Endothelial cell of umbilical vein (primary cell): ENCODE measurements around the gene JHY. TPM values are rescaled to one million over a fixed set of nuclear protein-coding genes. Genes with fewer than 3 reads are reported as not detected.
A peak's percentile ranks its signal among the peaks of the same experiment; 100 is the strongest.

Experiments used
- Bru-seq: library from RNA; stranded (reverse); fragments of 400-500 nt; gene quantifications from one replicate; lab custom pipeline; 2021; lab: Mats Ljungman, UMichigan
- BruChase-seq, 2 experiments: library from RNA; stranded (reverse); fragments of 400-500 nt; gene quantifications; one replicate each; lab custom pipeline; 2021; lab: Mats Ljungman, UMichigan
- BruUV-seq: library from RNA; stranded (reverse); fragments of 400-500 nt; replicated peaks from 2 replicates; lab custom pipeline; 2021; lab: Mats Ljungman, UMichigan
- CTCF ChIA-PET: fragments of 300-600, 350-600 bp; sonication (Branson Sonifier 250); formaldehyde crosslinking; loops from one replicate; lab custom pipeline; 2021; ENCODE audit warnings: antibody characterized with exemption, inconsistent platforms; lab: Charles Lee
- POLR2A ChIA-PET: fragments of 300-600, 350-600 bp; sonication (Branson Sonifier 250); formaldehyde crosslinking; loops from one replicate; lab custom pipeline; 2021; ENCODE audit warnings: antibody characterized with exemption, inconsistent platforms; lab: Charles Lee
- DNase-seq: peaks from one replicate; pipeline ENCODE4 v3.0.0-alpha.2; 2011; ENCODE audit warnings: low read depth, low spot score
- FAIRE-seq: peaks from 2 replicates; lab custom pipeline; 2011; peaks lifted over from hg19 to GRCh38; lab: Jason Lieb, UNC
- H2AFZ ChIP-seq: 2 replicates; pipeline ENCODE4 v1.6.0; 2012; ENCODE audit warnings: low read depth, low read length, control low read depth, inconsistent platforms
- H3K27ac ChIP-seq: 2 replicates; pipeline ENCODE4 v1.5.1; 2011; ENCODE audit warnings: low read depth, mild to moderate bottlenecking, control low read depth, low read length, moderate library complexity; ENCODE audit not compliant: insufficient read depth
- H3K27me3 ChIP-seq, 2 experiments: 2 replicates each; pipeline versions ENCODE4 v1.6.0 to v1.6.1; 2011; ENCODE audit warnings: low read length in 2 of 2, mixed read lengths in 1 of 2; ENCODE audit not compliant: control insufficient read depth in 2 of 2, insufficient read depth in 2 of 2
- H3K36me3 ChIP-seq, 2 experiments: 2 replicates in 1 of 2; 3 replicates in 1 of 2; pipeline ENCODE4 v1.5.1; 2011; ENCODE audit warnings: low read length in 2 of 2, mild to moderate bottlenecking in 1 of 2, moderate library complexity in 1 of 2; ENCODE audit not compliant: control insufficient read depth in 2 of 2, insufficient read depth in 2 of 2; ENCODE audit errors: extremely low read depth in 1 of 2
- H3K4me1 ChIP-seq: 3 replicates; pipeline ENCODE4 v1.5.1; 2011; ENCODE audit warnings: mild to moderate bottlenecking, low read length; ENCODE audit not compliant: control insufficient read depth, insufficient read depth; ENCODE audit errors: extremely low read depth
- H3K4me2 ChIP-seq: 2 replicates; pipeline ENCODE4 v1.6.1; 2011; ENCODE audit warnings: low read length, control low read depth, mixed read lengths; ENCODE audit not compliant: insufficient read depth
- H3K4me3 ChIP-seq, 3 experiments: fragments of 200-600 bp in 1 of 3; sonication (generic), shearing (Covaris generic) in 1 of 3; replicated peaks in 1 of 3; 2 replicates each; pipeline ENCODE4 v1.5.1; 2011 to 2016; ENCODE audit warnings: control low read depth in 3 of 3, low read length in 3 of 3, mild to moderate bottlenecking in 2 of 3, inconsistent platforms in 1 of 3, low read depth in 1 of 3, moderate library complexity in 1 of 3; ENCODE audit not compliant: insufficient read depth in 1 of 3
- H3K79me2 ChIP-seq: 2 replicates; pipeline ENCODE4 v1.6.0; 2012; ENCODE audit warnings: low read length, inconsistent platforms; ENCODE audit not compliant: control insufficient read depth, insufficient read depth
- H3K9ac ChIP-seq: replicated peaks from 2 replicates; pipeline ENCODE3; 2011; ENCODE audit warnings: low read length, control low read depth; ENCODE audit not compliant: insufficient read depth; ENCODE audit errors: extremely low read depth
- H3K9me1 ChIP-seq: replicated peaks from 3 replicates; pipeline ENCODE4 v1.6.0; 2011; ENCODE audit warnings: mild to moderate bottlenecking, low read length; ENCODE audit not compliant: control insufficient read depth, insufficient read depth; ENCODE audit errors: extremely low read depth
- H3K9me3 ChIP-seq: replicated peaks from 2 replicates; pipeline ENCODE4 v1.5.1; 2012; ENCODE audit warnings: low read length, inconsistent platforms; ENCODE audit not compliant: control insufficient read depth, insufficient read depth
- H4K20me1 ChIP-seq: replicated peaks from 2 replicates; pipeline ENCODE3; 2011; ENCODE audit warnings: mild to moderate bottlenecking, low read length; ENCODE audit not compliant: control insufficient read depth, insufficient read depth; ENCODE audit errors: extremely low read depth
- CTCF ChIP-seq, 2 donors: IDR thresholded peaks; 1 replicate in 1 of 2; 2 replicates in 1 of 2; pipeline ENCODE4 v1.5.1; 2011; ENCODE audit warnings: low read length in 2 of 2, mild to moderate bottlenecking in 2 of 2, moderate library complexity in 2 of 2, control low read depth in 1 of 2, inconsistent platforms in 1 of 2, low read depth in 1 of 2; ENCODE audit not compliant: insufficient read depth in 1 of 2; ENCODE audit errors: extremely low read depth in 1 of 2
- EZH2 ChIP-seq: IDR thresholded peaks from 2 replicates; pipeline ENCODE4 v1.6.1; 2012; ENCODE audit warnings: borderline replicate concordance, low read depth, mild to moderate bottlenecking, moderate library complexity, low read length, inconsistent platforms; ENCODE audit not compliant: severe bottlenecking
- FOS ChIP-seq: IDR thresholded peaks from 2 replicates; pipeline ENCODE4 v1.6.1; 2011; ENCODE audit warnings: mild to moderate bottlenecking, low read length, moderate library complexity, borderline replicate concordance; ENCODE audit not compliant: insufficient read depth
- GATA2 ChIP-seq: IDR thresholded peaks from 2 replicates; pipeline ENCODE4 v1.7.0; 2011; ENCODE audit warnings: low read depth, mild to moderate bottlenecking, moderate library complexity, mixed read lengths, low read length; ENCODE audit not compliant: insufficient read length, insufficient read depth
- JUN ChIP-seq: IDR thresholded peaks from 2 replicates; pipeline ENCODE4 v1.6.1; 2011; ENCODE audit warnings: borderline replicate concordance, low read depth; ENCODE audit not compliant: insufficient read length, insufficient read depth
- MYC ChIP-seq: IDR thresholded peaks from one replicate; pipeline ENCODE4 v1.6.1; 2011; ENCODE audit warnings: mild to moderate bottlenecking, low read depth, low read length
- POLR2A ChIP-seq: IDR thresholded peaks from 2 replicates; pipeline ENCODE4 v1.6.1; 2012; ENCODE audit warnings: low read depth, mild to moderate bottlenecking, control low read depth, low read length
- POLR2AphosphoS5 ChIP-seq: IDR thresholded peaks from 2 replicates; pipeline ENCODE4 v1.6.1; 2012; ENCODE audit warnings: low read depth, mild to moderate bottlenecking, control low read depth, low read length, moderate library complexity; ENCODE audit not compliant: insufficient read depth
- dilution Hi-C: fragments of 300-500 bp; cut with MboI; formaldehyde crosslinking; loops from one replicate; pipeline ENCODE4 v1.15.0; 2019; ENCODE audit warnings: low sequenced_read_pairs; ENCODE audit not compliant: extremely low pct_ligation_motif_present
- intact Hi-C: fragments of 100-400 bp; cut with micrococcal nuclease; formaldehyde crosslinking; loops from one replicate; pipeline ENCODE4 v1.10.0; 2022
- long read RNA-seq: library from polyadenylated mRNA; stranded (forward); transcript quantifications from one replicate; pipeline ENCODE4 v2.0.0, GENCODE V29; 2021
- polyA minus RNA-seq, 3 experiments: library from RNA; depleted of rRNA, polyadenylated mRNA; stranded (reverse); fragments of >200 nt; gene quantifications; 1 replicate in 1 of 3; 2 replicates in 2 of 3; pipeline ENCODE4 v1.2.3, GENCODE V29; 2011
- polyA plus RNA-seq, 4 experiments: library from polyadenylated mRNA; depleted of rRNA in 3 of 4; stranded (reverse) in 3 of 4; unstranded in 1 of 4; fragments of >200 nt; gene quantifications; 2 replicates each; pipeline versions ENCODE4 v1.2.1 to v1.2.3, GENCODE V29; 2011 to 2012; ENCODE audit warnings: missing spikeins in 1 of 4
- total RNA-seq: library from RNA; stranded (reverse); gene quantifications from 2 replicates; pipeline ENCODE4 v1.2.3, GENCODE V29; 2021
- TF ChIP-seq, protein P1 (sequence below): IDR thresholded peaks from 2 replicates; pipeline ENCODE4 v1.6.1; 2011; ENCODE audit not compliant: insufficient read depth, insufficient read length

JHY gene
- total RNA-seq (3.9 and 4.6 TPM in 2 replicates), polyA plus RNA-seq (1.3 and 1.8 TPM in 2 replicates), polyA minus RNA-seq (2.1 and 2.3 TPM in 2 replicates), Bru-seq, nascent RNA (percentile 46 among the genes with signal in this experiment), BruChase-seq, experiment 1, labeled RNA remaining after a 6-hour chase (percentile 46 among the genes with signal in this experiment), BruChase-seq, experiment 2, labeled RNA remaining after a 2-hour chase (percentile 46 among the genes with signal in this experiment)
- polyA plus RNA-seq (2011; cell fraction: cytosol; rRNA removed): 3.1 and 3.2 TPM in 2 replicates
- 3.2 and 4.2 TPM in 2 replicates for polyA plus RNA-seq (2011; cell fraction: nucleus; rRNA removed)
- 4.0 and 4.2 TPM in 2 replicates for polyA plus RNA-seq (2012)
- not detected for polyA minus RNA-seq (2011; cell fraction: cytosol; rRNA and poly(A)+ RNA removed)
- 3.6 and 4.9 TPM in 2 replicates for polyA minus RNA-seq (2011; cell fraction: nucleus; rRNA and poly(A)+ RNA removed)
- long read RNA-seq, partial matches to known transcripts: 6 of 11 reads
- long read RNA-seq, other reads (novel, unspliced or antisense): 0 of 11 reads

- H3K9me3 ChIP-seq: no peaks in the 10 kb centered on the region
- peak within 1 kb of the TSS; percentile 72 for H3K9ac ChIP-seq
- peak within 1 kb of the TSS; percentile 66 for H3K27ac ChIP-seq
- ChIA-PET CTCF (interaction anchor here (1.7 to 2.3 kb wide), 3 partner anchors 18 to 141 kb away, joined by 6 to 15 read pairs (median 8); no protein-coding TSS in a partner anchor), POLR2A (no interaction called here)
- H3K9me1 ChIP-seq: no peaks in the 10 kb centered on the region
- TF ChIP-seq EZH2: no peak
- TF ChIP-seq CTCF (IDR thresholded peaks at IDR 0.05; ENCODE audit: extremely low read depth in 1 of 2, insufficient read depth in 1 of 2, low read depth in 1 of 2, low read length in 2 of 2): no peak
- no peak for TF ChIP-seq POLR2A
- no peak for TF ChIP-seq POLR2AphosphoS5
- no peak for TF ChIP-seq MYC
- no peak for TF ChIP-seq FOS
- TF ChIP-seq, protein P1, sequence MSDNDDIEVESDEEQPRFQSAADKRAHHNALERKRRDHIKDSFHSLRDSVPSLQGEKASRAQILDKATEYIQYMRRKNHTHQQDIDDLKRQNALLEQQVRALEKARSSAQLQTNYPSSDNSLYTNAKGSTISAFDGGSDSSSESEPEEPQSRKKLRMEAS: no peak
- TF ChIP-seq GATA2: no peak
- no peak for TF ChIP-seq JUN
- BruUV-seq: TSS peak; percentile 58
- dilution Hi-C loops (no loop called here), intact Hi-C loops (loop anchor here (2.0 to 5.0 kb wide), 2 partner anchors 100 to 180 kb away; partner anchors contain the start of genes BSX and HSPA8)
- no peak for DNase-seq
- no peaks in the 10 kb centered on the region for H3K36me3 ChIP-seq
- H3K27me3 ChIP-seq: peaks cover 2 to 4% of the 10 kb centered on the region in 2 experiments
- H3K79me2 ChIP-seq: no peaks in the 10 kb centered on the region
- peak within 1 kb of the TSS; percentile 94 for H2AFZ ChIP-seq
- no peak for FAIRE-seq
- H3K4me1 ChIP-seq: peaks cover 8% of the 10 kb centered on the region
- peak within 1 kb of the TSS; percentile 58 to 72 (median 71) for H3K4me3 ChIP-seq
- H4K20me1 ChIP-seq: no peaks in the 10 kb centered on the region
- peak within 1 kb of the TSS; percentile 85 for H3K4me2 ChIP-seq
Observed at GRCh38 chr11:122882189-122882856, at the start of gene JHY. TSS of gene JHY (plus strand) at chr11:122882759. CDS start at chr11:122885850, 3,091 bp downstream.
